GM12892 (cell line): ENCODE data around the gene CACHD1.

Experiments used
- POLR2A ChIP-seq: IDR thresholded peaks from 2 replicates; pipeline ENCODE4 v1.6.1; 2011; ENCODE audit warnings: low read depth, low read length, control low read depth
- TAF1 ChIP-seq: IDR thresholded peaks from 2 replicates; pipeline ENCODE4 v1.6.1; 2011; ENCODE audit warnings: low read depth, mild to moderate bottlenecking, control low read depth, low read length, borderline replicate concordance

- TF ChIP-seq TAF1 (no peak), POLR2A (no peak)
These were observed 23.9 kb downstream of the CACHD1 start for GRCh38 chr1:64493831-64494230.
